ENCODE measurements around the gene NPHP4.

GRCh38 chr1:5978452-5978851, 13.8 kb downstream of the NPHP4 start:
- TF ChIP-seq CTCF (IDR thresholded peaks at IDR 0.05; ENCODE audit: low read length): no peak
- no peak for TF ChIP-seq EZH2 (optimal IDR thresholded peaks at IDR 0.05; ENCODE audit: low read depth, low read length)

All from MM.1S (cell line).